GM21526 (cell line): ENCODE measurements around the gene EIF2B4.
A peak's percentile ranks its signal among the peaks of the same experiment; 100 is the strongest.

Source experiments
- ATAC-seq: cut with Tn5 transposase; IDR thresholded peaks from one replicate; pipeline ENCODE4 v1.9.1; 2021; ENCODE audit warnings: moderate library complexity; ENCODE audit not compliant: unreplicated experiment, low FRiP score

Gene EIF2B4

DNA sequence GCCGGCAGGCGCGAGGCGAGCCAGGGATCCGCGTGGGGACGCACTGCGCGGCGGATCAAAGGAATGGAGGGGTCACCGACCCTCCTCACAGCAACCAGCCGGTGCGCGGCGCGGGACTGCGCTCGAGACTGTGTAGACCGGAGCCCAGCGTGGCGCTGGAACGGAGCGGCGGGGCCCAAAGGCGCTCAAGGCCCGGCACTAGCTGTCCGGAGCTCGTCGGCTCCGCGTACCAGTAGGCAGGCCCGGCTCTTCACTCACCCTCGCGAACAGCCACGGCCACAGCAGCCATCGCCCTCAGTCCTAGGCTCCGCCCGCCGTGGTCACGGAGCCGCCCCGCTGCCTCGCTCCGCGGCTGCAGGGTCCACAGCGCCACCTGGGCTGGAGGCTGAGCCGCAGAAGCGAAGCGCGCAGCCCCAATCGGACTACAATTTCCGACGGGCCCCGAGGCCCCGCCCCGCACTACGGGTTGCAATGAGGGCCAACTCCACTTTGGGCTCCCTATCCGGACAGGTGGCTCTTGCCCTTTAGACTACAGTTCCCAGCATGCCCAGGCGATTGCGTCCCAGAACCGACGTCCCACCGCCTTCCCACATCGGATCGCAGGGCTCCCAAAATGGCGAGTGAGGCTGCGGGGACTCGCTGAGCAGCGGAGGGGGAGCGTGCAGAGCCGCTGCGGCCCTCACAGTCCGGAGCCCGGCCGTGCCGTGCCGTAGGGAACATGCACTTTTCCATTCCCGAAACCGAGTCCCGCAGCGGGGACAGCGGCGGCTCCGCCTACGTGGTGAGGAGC, at the start of gene EIF2B4, which contains the start of gene SNX17:
Gene EIF2B4, minus strand, starts transcription at position 313 of the 790 bp plus-strand sequence. Its CDS starts 24 bp downstream, at position 289.
Gene SNX17, plus strand, starts transcription at position 591 of the 790 bp plus-strand sequence. Its CDS starts 128 bp downstream, at position 719.
- peak; percentile 82 for ATAC-seq

DNA sequence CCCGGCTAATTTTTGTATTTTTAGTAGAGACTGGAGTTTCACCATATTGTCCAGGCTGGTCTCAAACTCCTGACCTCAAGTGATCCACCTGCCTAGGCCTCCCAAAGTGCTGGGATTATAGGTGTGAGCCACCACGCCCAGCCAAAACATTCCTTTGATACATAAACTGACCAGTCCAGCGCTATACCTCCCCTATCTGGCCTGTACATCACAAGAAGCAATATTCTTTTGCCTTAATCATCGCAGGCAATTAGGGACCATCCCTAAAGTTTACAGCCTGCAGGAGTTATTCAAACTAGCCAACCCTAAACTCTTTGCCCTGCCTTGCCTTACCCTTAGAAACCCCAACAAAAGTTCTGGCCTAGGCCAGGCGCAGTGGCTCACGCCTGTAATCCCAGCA, 46.0 kb upstream of the EIF2B4 start:
- ATAC-seq: no peak

DNA sequence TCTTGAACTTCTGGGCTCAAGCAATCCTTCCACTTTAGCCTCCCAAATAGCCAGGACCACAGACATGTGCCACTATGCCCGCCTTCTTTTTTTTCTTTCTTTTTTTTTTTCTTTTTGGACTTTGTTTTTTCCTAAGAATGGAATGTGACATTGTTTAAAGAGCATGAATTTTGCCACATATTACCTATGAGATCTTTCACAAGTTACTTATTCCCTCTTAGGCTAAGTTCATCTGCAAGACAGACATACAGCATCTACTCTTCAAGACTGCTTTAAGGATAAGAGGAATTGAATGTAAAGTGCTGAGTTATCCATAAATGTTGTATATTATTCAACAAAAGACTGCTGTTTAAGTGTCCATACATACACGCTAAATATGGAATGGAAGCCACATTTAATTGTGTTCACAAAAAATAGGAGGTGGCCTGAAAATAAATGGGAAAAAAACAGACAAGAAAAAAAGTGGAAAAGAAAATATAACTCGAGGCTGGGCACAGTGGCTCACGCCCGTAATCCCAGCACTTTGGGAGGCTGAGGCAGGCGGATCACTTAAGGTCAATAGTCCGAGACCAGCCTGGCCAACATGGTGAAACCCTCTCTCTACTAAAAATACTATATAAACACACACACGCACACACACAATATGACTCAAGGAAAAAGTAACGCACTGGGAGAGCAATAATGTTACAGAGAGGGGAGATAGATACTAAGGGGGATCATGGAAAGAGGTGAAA, 42.4 kb upstream of the EIF2B4 start:
- ATAC-seq: no peak

DNA sequence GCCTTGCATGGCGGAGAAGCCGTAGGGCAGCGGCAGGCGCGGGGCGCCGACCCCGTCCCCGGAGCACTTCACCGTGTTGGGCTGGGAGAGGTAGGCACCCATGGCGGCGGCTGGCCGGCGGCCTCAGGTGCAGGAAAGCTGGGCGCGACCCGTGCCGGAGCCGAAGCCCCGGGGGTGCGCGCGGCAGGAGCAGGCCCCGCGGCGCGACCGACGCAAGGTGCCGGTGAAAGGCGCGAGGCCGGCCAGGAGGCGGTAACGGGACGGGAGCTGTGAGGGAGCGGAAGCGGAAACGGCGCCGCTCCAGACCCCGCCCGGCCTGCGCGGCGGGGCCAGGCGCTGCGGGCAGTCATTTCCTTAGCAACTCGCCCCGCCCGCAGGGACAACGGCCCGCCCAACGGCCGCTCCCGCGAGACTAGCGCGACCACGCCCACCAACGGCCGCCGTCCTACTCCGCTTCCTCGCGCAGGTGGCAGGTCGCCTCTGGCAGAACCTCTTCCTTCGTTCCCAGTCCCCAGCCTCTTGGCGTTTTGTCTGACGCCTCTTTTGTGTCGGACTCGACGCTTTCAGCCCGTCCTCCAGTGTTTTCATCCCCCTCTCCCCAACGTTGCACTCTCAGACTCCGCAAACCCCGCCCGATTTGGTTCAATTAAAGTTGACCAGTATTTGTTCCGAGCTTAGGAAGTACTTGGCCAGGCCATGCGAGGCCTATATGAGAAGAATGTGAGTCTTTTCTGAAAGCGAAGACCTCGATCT, 39.4 kb upstream of the EIF2B4 start, which contains the start of gene PPM1G:
Gene PPM1G, minus strand, starts transcription at position 271 of the 753 bp plus-strand sequence. Its CDS starts 169 bp downstream, at position 102.
- ATAC-seq: peak; percentile 90

DNA sequence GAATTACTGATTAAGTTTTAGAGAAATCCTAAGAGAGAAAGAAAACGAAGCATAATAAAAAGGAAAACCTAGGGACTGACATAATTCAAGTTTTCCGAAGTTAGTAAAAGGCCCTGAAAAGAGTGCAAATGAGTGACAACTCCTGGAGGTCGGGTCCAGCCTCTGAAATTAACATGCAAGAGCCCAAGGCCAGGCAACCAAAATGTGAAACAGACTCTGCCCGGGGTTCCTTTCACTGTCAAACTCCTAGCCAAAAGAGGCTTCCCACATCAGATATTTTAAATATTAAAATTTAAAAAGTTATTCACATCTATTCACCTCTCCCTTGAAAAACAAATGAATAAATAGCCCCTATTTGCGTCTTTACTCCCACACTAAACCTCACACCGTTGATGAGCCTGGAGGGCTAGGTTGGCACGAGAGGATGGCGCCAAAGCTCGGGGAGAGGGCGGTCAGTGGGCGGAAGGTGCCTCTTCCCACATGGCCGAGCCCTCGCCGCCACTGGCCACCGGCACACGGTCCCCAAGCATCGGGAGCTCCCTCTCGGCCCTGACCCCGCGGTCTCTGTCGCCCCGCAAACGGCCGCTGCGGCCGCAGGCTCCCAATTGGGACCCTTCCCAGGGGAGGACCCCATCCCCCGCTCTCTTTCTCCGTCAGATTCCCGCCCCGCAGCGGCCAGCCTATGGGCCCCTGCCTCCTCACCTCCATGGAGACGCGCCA, 38.6 kb upstream of the EIF2B4 start:
- peak; percentile 34 for ATAC-seq

DNA sequence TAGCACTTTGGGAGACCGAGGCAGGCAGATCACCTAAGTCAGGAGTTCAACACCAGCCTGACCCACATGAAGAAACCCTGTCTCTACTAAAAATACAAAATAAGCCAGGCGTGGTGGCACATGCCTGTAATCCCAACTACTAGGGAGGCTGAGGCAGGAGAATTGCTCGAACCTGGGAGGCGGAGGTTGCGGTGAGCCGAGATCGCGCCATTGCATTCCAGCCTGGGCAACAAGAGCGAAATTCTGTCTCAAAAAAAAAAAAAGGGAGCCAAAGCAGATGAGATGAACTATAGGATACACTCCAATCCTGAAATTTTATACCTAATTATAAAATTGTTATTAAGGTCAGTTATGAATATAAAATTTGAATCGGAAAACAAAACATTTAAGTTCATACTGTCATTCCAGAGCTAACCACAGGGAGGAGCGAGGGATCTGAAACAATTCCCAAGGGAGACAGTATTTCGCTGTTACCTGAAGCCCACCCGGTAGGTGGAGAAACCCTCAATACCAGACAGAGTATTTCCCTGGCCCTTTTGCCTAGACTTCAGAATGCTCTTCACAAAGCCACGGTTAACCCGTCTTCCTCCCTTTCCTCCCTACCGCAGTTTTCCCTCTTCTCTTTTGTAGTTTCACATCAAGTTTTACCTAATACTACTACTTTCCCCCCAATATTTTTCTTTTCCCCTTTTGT, 37.8 kb upstream of the EIF2B4 start:
- ATAC-seq: no peak

DNA sequence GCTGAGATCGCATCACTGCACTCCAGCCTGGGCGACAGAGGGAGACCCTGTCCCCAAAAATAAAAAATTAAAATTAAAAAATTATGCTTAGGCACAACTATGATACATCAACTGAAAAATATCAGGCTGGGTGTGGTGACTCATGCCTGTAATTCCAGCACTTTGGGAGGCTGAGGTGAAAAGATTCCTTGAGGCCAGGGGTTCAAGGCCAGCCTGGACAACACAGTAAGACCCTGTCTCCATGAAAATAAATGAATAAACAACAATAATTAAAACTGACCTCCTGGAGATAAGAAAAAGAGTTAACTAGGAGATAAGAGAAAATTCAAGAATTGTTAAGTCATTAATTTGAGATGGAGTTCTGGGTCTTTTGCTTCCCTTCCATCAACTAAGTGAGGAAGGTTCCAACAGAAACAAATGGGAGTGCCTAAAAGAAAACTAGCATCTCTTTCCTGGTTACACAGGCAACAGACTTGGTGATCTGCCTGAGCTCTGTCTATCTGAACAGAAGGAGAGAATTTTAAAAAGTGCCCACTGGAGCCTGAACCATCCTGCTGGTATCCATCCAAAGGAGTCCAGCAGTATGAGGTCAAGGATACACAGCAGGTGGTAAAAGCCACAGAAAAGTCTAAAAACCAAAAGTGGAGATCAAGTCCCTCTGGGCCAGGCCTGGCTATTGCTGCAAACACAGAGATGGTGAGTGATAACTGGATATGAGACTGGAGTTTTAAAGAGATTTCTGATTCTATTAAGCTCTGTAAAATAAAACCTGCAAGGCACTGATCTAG, 30.4 kb upstream of the EIF2B4 start:
- ATAC-seq: no peak

DNA sequence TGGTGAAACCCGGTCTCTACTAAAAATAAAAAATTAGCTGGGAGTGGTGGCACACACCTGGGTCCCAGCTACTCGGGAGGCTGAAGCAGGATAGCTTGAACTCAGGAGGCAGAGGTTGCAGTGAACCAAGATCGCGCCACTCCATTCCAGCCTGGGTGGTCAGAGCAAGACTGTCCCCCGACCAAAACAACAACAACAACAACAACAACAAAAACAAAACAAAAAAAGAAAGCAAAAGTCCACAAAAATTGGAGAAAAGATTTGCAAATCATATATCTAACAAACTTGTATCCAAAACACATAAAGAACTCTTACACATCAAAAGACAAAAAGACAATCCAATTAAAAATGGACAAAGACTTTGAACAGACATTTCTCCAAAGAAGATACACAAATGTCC, 28.8 kb upstream of the EIF2B4 start:
- ATAC-seq: no peak

DNA sequence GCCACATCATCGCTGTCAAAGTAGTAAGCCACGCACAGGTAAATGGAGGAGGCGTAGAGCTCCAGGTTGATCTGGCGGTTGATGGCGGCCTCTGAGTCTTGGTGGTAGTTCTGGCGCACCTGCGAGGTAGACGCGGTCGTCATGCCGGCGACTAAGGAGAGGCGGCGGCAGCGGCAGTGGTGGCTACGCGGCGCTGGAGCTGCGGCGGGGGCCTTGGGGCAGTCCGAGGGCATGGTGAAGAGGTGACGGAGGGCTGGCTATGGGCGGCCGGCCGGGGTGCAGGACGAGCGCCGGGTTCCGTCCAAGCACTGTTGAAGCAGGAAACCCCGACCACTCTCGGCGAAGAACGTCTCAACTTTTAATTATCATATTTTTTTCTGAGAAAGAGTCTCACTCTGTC, 23.1 kb upstream of the EIF2B4 start:
- ATAC-seq: no peak

DNA sequence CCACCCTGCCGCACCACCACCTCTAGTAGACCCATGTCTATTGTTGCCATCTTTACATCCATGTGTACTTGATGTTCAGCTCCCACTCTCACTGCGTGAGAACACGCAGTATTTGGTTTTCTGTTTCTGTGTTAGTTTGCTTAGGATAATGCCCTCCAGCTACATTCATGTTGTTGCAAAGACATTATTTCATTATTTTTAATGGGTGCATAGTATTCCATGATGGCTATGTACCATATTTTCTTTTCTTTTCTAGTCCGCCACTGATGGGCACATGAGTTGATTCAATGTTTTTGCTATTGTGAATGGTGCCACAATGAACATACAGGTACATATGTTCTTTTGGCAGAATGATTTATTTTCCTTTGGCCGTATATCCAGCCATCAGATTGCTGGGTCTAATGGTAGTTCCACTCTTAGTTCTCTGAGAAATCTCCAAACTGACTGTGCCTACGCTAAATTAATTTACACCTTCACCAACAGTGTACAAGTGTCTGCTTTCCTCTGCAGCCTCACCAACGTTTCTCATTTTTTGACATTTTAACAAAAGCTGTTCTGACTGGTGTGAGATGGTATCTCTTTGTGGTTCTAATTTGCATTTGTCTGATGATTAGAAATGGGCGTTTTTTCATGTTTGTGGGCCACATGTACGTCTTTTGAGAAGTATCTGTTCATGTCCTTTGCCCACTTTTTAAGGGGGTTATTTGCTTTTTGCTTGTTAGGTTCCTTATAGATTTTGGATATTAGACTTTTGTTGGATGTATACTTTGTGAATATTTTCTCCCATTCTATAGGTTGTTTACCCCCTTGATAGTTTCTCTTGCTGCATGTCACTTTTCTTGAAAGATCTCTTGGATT, 20.9 kb upstream of the EIF2B4 start:
- no peak for ATAC-seq

DNA sequence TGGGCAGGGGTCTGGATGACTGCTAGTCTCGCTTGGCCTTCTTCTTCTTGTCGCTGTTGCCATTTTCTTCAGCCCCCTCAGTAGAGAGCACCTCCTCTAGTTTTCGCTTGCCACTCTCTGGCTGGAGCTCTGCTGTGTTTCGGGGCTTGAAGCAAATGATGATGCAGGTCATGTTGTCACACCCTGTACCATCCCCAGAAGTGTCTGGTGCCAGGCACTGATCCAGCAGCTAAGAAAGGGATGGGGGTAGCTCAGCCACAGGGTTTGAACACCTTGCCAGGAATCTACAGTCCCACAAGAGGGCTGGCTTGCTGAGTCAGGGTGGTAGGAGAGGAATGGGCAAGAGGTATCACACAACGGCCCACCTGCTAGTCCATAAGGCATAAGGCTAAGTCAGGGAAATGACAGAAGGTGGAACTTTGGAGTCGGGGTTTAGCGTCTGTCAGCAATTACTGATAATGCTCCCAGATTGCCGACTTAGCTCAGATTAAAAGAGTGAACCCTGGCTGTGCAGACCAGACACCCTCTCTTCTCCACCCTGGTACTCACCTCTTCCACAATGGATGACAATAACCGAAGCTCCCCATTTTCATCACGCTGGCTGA, 11.5 kb upstream of the EIF2B4 start:
- no peak for ATAC-seq

DNA sequence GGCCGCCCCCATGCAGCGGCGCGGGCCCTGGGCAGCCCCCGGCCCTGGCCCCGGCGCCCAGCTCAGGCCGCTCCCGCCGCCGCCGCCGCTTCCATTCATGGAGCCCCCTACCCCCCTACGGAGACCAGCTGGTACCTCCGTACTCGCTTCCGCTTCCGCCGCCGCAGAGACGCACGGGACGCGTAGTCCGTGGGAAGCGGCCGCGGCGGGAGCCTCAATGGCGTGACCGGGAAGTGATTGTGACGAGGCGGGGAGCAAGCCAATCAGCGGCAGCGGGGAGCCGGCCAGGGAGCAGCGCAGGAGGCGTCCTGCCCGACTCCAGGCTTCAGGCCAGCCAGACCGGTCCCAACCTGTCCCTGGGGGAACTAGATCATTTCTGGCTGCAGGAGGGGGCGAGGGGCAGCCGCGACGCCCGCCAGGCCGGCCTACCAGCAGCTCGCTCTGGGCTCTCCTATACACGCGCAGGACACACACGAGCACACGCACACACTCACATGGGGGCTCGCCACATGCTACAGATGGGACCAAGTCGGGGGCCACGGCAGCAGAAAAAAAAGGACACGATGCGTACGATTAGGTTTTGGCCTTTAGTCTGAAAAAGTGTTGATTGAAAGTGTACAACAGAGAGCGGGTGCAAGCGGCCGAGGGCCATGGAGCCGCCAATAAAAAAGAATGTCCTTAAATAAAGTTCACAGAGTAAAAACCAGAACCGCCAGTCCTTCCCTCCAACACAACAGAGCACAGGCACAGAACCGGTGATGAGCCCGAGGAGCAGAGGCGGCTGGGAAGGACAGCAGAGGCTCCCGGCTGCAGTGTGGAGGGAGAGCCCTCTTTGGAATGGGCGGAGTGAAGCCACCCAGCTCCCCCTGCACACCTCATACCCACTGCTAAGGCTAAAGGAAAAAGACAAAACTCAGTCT, 10.7 kb upstream of the EIF2B4 start, which contains the start of gene ZNF513:
Gene ZNF513, minus strand, starts transcription at position 109 of the 920 bp plus-strand sequence. CDS start 208 bp downstream, outside the sequence.
- ATAC-seq: peak; percentile 67

DNA sequence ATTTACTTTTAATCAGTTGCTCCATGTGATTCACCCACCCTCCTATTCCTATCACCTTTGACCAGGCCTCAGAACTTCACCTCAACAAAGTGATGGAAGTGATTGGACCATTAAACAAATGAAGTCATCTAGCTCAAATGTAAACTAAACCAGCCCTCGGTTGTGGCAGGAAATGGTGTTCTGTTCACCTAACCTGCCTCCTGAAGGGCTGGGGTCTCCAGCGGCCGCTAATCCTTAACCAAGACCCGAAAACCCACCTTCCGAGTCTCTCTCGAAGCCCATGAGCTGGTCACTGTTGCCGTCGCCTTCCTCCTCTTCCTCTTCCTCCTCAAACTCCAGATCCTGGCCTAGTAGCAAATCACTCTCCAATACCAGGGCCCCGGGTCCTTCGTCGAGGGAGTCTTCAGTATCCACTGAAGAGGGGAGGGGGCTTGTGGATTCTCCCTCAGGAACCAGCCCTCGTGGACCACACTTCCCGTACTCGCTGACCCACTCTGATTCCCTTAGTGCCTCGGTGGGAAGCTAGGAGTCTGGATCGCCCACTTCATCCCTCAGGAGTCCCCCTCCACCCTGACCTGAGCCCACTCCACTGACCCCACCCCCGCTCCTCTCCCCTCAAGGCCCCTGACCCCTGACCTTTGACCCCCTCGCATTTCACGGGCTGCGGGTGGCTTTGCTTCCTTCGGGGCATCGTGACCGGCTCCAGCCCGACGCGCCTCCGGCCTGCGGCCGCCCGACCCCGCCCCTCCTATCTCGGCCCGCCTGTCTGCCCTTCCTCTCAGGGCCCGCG, 9.9 kb upstream of the EIF2B4 start:
- ATAC-seq: peak; percentile 29

DNA sequence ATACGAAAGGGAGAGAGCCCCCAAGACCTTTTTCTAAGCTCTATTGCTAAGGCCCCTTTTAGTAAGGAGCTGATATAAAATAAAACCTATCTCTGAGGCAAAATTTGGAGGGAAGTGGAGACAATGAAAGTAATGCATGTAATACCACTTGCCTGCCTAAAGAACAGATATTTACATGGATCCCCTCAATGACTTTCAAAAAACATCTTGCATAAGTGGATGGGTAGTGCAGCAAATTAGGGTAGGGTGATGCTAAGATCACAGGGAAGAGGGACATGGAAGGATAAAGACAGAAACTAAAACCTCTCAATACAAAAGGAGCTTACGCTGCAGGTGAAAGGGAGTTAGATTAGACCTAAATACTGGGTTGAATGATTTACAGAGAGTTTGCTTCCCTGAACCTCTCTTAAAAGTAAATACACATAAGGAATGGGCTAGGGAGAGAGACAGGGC, 9.3 kb upstream of the EIF2B4 start:
- no peak for ATAC-seq

DNA sequence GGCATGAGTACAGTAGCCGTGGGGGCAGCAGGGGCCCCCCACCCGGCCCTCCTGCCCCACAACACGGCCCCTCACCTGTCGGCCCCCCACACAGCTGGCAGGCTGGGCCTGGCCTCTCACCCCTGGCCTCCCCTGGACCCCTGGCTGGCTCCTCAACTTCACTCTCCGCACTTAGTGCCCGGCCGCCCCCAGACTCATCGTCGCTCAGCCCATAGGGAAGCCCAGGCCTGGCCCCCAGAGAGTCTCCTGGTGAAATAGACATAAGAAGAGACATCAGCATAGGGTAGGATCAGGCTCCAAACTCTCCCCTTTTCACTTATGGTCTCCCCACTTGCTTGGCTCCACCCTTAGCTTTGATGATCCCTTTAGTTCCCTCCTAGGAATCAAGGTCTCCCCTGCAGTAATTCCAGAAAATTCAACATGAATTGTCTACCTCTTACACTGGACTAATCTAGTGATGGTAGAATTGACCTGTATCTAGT, 8.7 kb upstream of the EIF2B4 start:
- no peak for ATAC-seq
